Ishikawa (cell line): ENCODE data around the gene RIMS4.

ENCODE experiments used
- CEBPB ChIP-seq: IDR thresholded peaks from 2 replicates; pipeline ENCODE4 v1.6.1; 2012
- EP300 ChIP-seq: IDR thresholded peaks from 2 replicates; pipeline ENCODE4 v1.6.1; 2012; ENCODE audit warnings: borderline replicate concordance
- RAD21 ChIP-seq: IDR thresholded peaks from 2 replicates; pipeline ENCODE4 v1.6.1; 2012; ENCODE audit warnings: low read depth
- TAF1 ChIP-seq: IDR thresholded peaks from 2 replicates; pipeline ENCODE4 v1.6.1; 2012; ENCODE audit warnings: low read depth, mild to moderate bottlenecking
- TCF12 ChIP-seq: IDR thresholded peaks from 2 replicates; pipeline ENCODE4 v1.6.1; 2012; ENCODE audit warnings: low read depth
- YY1 ChIP-seq: IDR thresholded peaks from 2 replicates; pipeline ENCODE4 v1.6.1; 2012; ENCODE audit warnings: low read depth
- TF ChIP-seq, protein P1 (sequence below): IDR thresholded peaks from 2 replicates; pipeline ENCODE4 v1.6.1; 2012; ENCODE audit warnings: low read depth, mild to moderate bottlenecking

DNA sequence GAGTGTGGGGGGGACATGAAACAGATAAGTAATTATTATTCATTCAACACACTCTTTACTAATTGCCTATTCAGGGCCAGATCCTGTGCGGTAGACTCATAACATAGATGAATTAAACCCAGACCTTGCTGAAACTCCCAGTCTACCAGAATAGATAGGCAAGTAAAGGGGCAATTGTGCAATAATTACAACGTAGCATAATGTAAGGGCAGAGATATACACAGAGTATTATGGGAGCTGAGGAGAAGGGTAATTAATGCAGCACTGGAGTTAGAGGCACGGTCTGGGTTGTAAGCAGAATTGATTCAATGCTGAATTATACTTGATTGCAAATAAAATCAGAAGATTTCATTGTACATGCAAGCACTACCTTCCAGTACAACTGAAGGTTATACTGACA is 29.2 kb downstream of the RIMS4 start:
- TF ChIP-seq, protein P1, sequence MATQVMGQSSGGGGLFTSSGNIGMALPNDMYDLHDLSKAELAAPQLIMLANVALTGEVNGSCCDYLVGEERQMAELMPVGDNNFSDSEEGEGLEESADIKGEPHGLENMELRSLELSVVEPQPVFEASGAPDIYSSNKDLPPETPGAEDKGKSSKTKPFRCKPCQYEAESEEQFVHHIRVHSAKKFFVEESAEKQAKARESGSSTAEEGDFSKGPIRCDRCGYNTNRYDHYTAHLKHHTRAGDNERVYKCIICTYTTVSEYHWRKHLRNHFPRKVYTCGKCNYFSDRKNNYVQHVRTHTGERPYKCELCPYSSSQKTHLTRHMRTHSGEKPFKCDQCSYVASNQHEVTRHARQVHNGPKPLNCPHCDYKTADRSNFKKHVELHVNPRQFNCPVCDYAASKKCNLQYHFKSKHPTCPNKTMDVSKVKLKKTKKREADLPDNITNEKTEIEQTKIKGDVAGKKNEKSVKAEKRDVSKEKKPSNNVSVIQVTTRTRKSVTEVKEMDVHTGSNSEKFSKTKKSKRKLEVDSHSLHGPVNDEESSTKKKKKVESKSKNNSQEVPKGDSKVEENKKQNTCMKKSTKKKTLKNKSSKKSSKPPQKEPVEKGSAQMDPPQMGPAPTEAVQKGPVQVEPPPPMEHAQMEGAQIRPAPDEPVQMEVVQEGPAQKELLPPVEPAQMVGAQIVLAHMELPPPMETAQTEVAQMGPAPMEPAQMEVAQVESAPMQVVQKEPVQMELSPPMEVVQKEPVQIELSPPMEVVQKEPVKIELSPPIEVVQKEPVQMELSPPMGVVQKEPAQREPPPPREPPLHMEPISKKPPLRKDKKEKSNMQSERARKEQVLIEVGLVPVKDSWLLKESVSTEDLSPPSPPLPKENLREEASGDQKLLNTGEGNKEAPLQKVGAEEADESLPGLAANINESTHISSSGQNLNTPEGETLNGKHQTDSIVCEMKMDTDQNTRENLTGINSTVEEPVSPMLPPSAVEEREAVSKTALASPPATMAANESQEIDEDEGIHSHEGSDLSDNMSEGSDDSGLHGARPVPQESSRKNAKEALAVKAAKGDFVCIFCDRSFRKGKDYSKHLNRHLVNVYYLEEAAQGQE = no peak
- TF ChIP-seq TCF12 (no peak), YY1 (no peak), RAD21 (no peak), EP300 (no peak), CEBPB (no peak), TAF1 (no peak)
